HG02610 (cell line): ENCODE data around the gene LY6G5B.

Experiments used
- ATAC-seq: cut with Tn5 transposase; IDR thresholded peaks from one replicate; pipeline ENCODE4 v1.9.1; 2021; ENCODE audit warnings: mild to moderate bottlenecking, moderate library complexity; ENCODE audit not compliant: unreplicated experiment

Gene LY6G5B

DNA sequence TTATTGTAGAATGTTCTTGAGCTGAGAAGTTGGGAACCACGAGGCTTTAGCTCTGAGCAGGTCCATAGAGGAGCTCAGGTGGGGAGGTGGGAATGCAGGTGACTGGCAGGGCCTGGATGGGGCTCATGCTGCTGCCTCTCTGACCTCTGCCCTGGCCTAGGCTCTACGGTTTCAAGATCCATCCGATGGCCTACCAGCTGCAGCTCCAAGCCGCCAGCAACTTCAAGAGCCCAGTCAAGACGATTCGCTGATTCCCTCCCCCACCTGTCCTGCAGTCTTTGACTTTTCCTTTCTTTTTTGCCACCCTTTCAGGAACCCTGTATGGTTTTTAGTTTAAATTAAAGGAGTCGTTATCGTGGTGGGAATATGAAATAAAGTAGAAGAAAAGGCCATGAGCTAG lies at the start of gene LY6G5B:
TSS of gene LY6G5B (plus strand) at position 301 of the 400 bp plus-strand sequence. CDS start 975 bp downstream, outside the sequence.
- no peak for ATAC-seq

- ATAC-seq = peak; percentile 50
Observed at GRCh38 chr6:31620586-31621319, 49.0 kb upstream of the LY6G5B start, which contains the start of gene PRRC2A. TSS of gene PRRC2A (plus strand) at chr6:31620715. CDS start at chr6:31622790, 2,075 bp downstream.

GRCh38 chr6:31621320-31621939 lies 48.3 kb upstream of the LY6G5B start:
- ATAC-seq = no peak

GRCh38 chr6:31621991-31622390 lies 47.8 kb upstream of the LY6G5B start:
- no peak for ATAC-seq

DNA sequence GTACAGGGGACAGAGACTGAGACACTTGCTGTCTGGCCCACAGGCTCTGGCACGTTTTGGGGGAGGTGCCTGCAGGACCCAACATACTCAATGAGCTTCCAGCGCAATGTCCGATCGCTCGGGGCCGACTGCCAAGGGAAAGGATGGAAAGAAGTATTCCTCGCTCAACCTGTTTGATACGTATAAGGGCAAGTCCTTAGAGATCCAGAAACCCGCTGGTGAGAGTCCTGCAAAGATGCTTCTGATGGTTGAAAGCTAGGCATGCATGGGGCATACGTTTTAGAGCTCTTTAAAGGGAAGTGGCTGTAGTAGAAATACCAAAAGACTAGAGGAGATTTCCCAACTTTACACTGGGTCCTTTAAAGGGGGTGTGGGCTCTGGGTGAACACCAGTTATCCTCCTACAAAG lies 47.1 kb upstream of the LY6G5B start:
- ATAC-seq = no peak

- ATAC-seq = no peak
Observed at GRCh38 chr6:31624070-31624469, 45.7 kb upstream of the LY6G5B start.

- ATAC-seq = no peak
Observed at GRCh38 chr6:31626952-31627351, 42.8 kb upstream of the LY6G5B start.

GRCh38 chr6:31627690-31628287 lies 42.0 kb upstream of the LY6G5B start:
- ATAC-seq = no peak

DNA sequence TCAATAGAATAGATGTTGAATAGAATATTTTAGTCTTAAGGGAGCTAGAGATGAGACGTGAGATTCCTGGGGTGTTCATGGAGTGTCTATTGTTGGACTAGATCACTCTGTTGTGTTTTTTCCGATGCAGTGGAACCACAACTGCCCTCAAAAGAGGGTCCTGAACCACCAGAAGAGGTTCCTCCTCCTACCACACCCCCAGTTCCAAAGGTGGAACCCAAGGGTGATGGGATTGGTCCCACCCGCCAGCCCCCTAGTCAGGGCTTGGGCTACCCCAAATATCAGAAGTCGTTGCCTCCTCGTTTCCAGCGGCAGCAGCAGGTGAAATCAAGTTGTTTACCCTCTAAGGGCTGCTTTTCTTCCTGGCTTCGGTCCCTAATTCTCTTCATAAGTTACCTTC lies 40.8 kb upstream of the LY6G5B start:
- ATAC-seq = no peak

GRCh38 chr6:31630177-31630934 lies 39.4 kb upstream of the LY6G5B start:
- no peak for ATAC-seq

DNA sequence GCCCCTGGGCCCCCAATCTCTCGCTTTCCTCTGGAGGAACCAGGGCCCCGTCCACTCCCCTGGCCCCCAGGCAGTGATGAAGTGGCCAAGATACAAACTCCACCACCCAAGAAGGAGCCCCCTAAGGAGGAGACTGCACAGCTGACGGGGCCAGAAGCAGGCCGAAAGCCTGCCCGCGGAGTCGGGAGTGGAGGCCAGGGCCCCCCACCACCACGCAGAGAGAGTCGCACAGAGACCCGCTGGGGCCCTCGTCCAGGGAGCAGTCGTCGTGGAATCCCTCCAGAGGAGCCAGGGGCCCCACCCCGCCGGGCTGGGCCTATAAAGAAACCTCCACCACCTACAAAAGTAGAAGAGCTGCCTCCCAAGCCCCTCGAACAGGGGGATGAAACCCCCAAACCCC lies 38.6 kb upstream of the LY6G5B start:
- no peak for ATAC-seq

GRCh38 chr6:31631681-31632278 lies 38.0 kb upstream of the LY6G5B start:
- ATAC-seq = no peak

DNA sequence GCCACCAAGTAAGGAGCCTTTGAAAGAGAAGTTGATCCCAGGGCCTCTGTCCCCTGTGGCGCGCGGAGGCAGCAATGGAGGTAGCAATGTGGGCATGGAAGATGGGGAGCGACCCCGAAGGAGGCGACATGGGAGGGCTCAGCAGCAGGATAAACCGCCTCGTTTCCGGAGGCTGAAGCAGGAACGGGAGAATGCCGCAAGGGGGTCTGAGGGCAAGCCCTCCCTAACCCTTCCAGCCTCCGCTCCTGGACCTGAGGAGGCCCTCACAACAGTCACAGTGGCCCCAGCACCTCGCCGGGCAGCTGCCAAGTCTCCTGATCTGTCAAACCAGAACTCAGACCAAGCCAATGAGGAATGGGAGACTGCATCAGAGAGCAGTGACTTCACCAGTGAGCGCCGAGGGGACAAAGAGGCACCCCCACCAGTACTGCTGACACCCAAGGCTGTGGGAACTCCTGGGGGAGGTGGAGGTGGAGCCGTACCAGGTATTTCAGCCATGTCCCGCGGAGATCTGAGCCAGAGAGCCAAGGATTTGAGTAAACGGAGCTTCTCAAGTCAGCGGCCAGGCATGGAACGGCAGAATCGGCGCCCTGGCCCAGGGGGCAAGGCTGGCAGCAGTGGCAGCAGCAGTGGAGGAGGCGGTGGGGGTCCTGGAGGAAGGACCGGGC lies 37.4 kb upstream of the LY6G5B start:
- no peak for ATAC-seq

GRCh38 chr6:31633447-31633846 lies 36.3 kb upstream of the LY6G5B start:
- no peak for ATAC-seq

GRCh38 chr6:31634131-31634530 lies 35.6 kb upstream of the LY6G5B start:
- no peak for ATAC-seq

DNA sequence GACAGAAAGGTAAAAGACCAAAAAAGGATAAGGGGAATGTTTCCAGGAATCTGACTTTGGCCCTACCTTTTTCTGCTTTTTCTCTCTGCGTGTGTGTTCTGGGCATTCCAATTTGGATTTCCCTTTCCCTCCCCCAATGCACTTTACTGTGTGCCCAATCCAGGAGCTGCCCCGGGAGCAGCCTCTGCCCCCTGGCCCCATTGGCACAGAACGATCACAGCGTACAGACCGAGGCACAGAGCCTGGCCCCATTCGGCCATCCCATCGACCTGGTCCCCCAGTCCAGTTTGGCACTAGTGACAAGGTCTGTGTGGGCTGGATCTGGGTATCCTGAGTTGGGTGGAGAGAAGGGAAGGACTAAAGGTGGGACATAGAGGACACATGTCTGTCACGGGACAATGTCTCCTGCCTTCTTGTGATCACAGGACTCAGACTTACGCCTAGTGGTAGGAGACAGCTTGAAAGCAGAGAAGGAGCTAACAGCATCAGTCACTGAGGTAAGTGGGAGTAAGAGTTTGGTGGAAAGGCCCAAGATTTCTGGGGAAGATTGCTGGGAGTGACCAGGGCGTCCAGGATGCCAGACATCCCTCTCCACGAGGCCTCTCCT lies 34.7 kb upstream of the LY6G5B start:
- ATAC-seq = no peak

DNA sequence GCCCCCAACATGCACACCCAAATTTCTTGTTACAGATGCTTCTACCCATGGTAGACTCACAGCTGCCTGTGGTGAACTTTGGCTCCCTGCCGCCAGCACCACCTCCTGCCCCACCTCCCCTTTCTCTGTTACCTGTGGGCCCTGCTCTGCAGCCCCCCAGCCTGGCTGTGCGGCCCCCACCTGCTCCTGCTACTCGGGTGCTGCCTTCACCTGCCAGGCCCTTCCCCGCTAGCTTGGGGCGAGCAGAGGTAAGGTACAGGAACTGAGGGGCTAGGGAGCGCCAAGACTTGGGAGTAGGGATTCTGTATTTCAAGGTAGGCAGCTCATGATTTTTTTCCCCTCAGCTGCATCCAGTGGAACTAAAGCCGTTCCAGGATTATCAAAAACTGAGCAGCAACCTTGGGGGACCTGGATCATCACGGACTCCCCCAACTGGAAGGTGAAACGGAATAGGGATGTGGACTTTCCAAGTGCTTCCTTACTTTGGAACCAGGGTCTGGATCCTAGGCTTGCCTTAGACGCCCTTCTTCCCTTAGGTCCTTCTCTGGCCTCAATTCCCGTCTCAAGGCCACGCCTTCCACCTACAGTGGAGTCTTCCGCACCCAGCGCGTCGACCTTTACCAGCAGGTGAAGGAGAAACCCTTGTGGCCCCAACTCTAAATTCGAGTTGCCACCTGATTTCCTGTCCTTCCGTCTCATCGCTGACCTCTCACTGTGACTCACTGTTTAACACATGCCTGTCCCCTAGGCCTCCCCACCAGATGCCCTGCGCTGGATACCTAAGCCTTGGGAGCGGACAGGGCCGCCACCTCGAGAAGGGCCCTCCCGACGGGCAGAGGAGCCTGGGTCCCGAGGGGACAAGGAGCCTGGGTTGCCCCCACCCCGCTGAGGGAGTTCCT lies 32.8 kb upstream of the LY6G5B start:
- no peak for ATAC-seq

DNA sequence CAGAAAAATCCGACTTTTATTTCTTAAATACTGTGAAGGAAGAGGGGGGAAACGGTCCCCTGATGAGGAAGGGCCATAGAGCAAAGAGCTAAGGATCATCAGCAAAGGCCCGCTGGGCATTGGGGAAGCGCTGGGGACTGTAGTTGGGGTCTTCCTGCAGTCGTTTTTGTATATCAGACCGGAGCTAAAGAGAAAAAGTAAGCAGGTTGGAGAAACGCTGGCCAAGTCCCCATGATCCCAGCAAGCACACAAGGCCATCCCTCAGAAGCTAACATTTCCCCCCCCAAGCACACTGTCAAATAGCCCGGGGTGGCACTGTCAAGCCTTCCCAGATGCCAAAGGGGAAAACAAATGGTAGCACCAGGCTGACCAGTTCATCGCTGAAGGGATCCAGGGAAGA lies 30.7 kb upstream of the LY6G5B start:
- ATAC-seq = no peak

- no peak for ATAC-seq
Observed at GRCh38 chr6:31639449-31639861, 30.3 kb upstream of the LY6G5B start.
